Measurements from ENCODE around the gene INSM2. TPM values are rescaled to one million over a fixed set of nuclear protein-coding genes. Genes with fewer than 3 reads are reported as not detected.

Gene INSM2
- total and polyA plus RNA-seq, 9 donors, result not detected

DNA sequence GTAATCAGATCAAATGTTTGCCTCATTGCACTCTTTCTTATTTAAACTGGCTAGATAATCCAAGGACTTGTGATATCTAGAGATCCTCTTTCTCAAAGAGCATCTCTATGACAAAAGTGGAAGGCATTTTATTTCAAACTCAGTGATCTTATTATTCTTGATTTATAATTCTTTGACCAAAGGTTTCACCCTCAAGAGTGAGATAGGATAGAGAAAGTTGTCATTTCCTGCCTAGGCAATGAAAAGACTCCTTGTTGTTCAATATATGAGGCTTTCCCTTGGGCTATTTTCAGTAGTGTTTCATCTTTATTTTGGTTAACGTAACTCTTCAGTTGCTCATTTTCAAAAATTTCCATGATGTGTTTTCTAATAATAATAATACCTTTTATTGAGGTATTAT is 18.0 kb upstream of the INSM2 start:
- DNase-seq, result no peak
- H3K9me3 ChIP-seq (replicated peaks; ENCODE audit: control insufficient read depth, low read depth, low read length), result no peaks in the 10 kb centered on the region
- H3K4me1 ChIP-seq (ENCODE audit: control insufficient read depth, insufficient read depth, low read length), result no peaks in the 10 kb centered on the region
- WGBS (ENCODE audit: insufficient coverage), result no CpG with 5 or more reads among the region's 1 CpG
- H3K27me3 ChIP-seq (ENCODE audit: control insufficient read depth, insufficient read depth, low read length), result no peaks in the 10 kb centered on the region
- H3K4me3 ChIP-seq (ENCODE audit: low read length), result no peak overlapping the region
- no peaks in the 10 kb centered on the region for H3K36me3 ChIP-seq (ENCODE audit: control insufficient read depth, insufficient read depth, low read length)
- H3K27ac ChIP-seq (ENCODE audit: low read length), result no peak overlapping the region

DNA sequence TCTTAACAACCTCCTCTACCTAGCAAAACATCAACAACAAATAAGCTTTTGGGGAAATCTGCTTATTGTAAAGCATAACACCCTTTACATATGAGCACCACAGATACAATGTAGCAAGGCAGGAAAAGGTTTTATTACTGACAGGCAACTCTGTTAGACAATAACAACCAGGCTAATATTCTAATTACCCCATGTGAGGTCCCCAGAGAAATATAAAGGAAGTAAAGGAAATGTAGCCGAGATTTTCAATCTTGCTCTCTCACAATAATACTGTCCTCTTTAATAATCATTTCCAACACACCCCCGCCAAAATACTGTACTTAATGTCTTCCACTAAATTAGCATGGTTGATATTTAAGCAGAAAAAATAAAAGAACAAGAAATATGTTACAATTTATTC is 14.0 kb upstream of the INSM2 start:
- H3K27ac ChIP-seq (ENCODE audit: low read length), result no peak overlapping the region
- H3K4me1 ChIP-seq (ENCODE audit: control insufficient read depth, insufficient read depth, low read length), result no peaks in the 10 kb centered on the region
- no peaks in the 10 kb centered on the region for H3K36me3 ChIP-seq (ENCODE audit: control insufficient read depth, insufficient read depth, low read length)
- no peak overlapping the region for H3K4me3 ChIP-seq (ENCODE audit: low read length)
- DNase-seq, result no peak
- no peaks in the 10 kb centered on the region for H3K9me3 ChIP-seq (replicated peaks; ENCODE audit: control insufficient read depth, low read depth, low read length)
- WGBS (ENCODE audit: insufficient coverage), result no CpG with 5 or more reads among the region's 2 CpGs
- H3K27me3 ChIP-seq (ENCODE audit: control insufficient read depth, insufficient read depth, low read length), result no peaks in the 10 kb centered on the region

DNA sequence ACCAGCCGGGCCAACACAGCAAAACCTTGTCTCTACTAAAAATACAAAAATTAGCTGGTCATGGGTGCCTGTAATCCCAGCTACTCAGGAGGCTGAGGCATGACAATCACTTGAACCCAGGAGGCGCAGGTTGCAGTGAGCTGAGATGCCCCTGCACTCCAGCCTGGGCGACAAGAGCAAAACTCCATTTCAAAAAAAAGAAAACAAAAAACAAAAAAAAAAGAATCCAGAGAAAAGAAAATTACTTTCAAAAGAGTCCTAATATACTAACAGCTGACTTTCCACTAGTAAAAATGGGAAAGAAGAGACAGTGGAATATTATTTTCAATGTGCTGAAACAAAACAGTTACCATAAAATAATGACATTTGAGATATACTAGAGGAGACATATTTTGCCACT is 8.3 kb upstream of the INSM2 start:
- Histone ChIP-seq H3K27ac (ENCODE audit: low read length) (no peak overlapping the region), H3K4me1 (ENCODE audit: control insufficient read depth, insufficient read depth, low read length) (no peaks in the 10 kb centered on the region), H3K9me3 (replicated peaks; ENCODE audit: control insufficient read depth, low read depth, low read length) (no peaks in the 10 kb centered on the region), H3K27me3 (ENCODE audit: control insufficient read depth, insufficient read depth, low read length) (no peaks in the 10 kb centered on the region), H3K36me3 (ENCODE audit: control insufficient read depth, insufficient read depth, low read length) (no peaks in the 10 kb centered on the region), H3K4me3 (ENCODE audit: low read length) (no peak overlapping the region)
- WGBS (ENCODE audit: insufficient coverage), result 83% methylated on average over 2 of the region's 3 CpGs
- DNase-seq, result no peak

DNA sequence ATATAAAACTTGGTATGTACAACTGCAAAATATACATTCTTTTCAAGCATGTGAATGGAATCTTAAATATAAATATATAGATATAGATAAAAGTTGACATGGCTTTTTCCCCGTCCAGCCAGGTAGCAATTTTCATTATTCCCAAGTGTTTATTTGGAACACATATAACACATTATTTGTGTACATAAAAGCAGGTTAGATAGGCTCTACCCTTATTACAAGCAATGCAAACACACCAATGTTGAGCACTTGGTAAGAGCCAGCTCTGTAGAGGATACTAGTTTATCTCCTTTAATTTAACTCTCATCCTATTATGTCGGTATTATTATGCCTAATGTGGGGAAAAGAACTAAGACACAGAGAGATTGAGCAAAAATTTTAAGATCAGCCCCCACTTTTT is 7.0 kb upstream of the INSM2 start:
- DNase-seq, result no peak
- H3K4me1 ChIP-seq (ENCODE audit: control insufficient read depth, insufficient read depth, low read length), result no peaks in the 10 kb centered on the region
- H3K36me3 ChIP-seq (ENCODE audit: control insufficient read depth, insufficient read depth, low read length), result no peaks in the 10 kb centered on the region
- no peak overlapping the region for H3K27ac ChIP-seq (ENCODE audit: low read length)
- no peaks in the 10 kb centered on the region for H3K9me3 ChIP-seq (replicated peaks; ENCODE audit: control insufficient read depth, low read depth, low read length)
- H3K27me3 ChIP-seq (ENCODE audit: control insufficient read depth, insufficient read depth, low read length), result peaks cover 2% of the 10 kb centered on the region
- no CpG with 5 or more reads among the region's 2 CpGs for WGBS (ENCODE audit: insufficient coverage)
- no peak overlapping the region for H3K4me3 ChIP-seq (ENCODE audit: low read length)

DNA sequence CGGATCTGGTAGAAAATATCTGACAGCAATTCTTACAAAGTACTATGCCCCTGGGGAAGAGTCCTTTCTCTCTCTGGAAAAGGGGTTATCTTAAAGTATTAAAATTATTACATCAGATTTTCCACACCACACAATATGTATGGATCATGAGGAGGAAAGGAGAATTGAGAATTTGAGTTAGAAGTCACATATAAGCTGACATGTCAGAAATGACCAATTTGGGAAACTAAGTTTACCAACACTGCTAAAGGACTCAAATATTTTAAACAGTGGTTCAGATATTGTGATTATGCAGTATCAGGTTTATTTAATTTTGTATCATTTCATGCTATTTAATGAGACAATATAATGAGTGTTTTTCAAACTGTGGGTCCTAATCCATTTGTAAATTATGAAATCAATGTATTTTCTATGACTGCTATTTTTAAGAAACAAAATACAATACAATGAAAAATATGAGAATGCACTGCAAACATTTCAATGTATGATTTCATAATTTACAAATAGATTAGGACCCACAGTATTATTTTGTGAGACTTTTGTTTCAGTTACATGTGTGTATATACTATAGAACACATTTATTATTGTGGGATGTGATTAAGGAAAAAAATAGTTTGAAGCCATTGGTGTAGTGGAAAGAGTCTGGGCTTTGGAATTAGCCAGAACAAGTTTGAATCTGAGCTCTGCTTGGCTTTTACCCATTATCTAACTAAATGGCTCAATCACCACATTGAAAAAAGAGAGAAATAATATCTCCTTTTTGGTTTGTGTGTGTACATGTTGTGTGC is 1.8 kb upstream of the INSM2 start:
- Histone ChIP-seq H3K27ac (ENCODE audit: low read length) (no peak overlapping the region), H3K27me3 (ENCODE audit: control insufficient read depth, insufficient read depth, low read length) (peaks cover 33% of the 10 kb centered on the region), H3K36me3 (ENCODE audit: control insufficient read depth, insufficient read depth, low read length) (no peaks in the 10 kb centered on the region), H3K4me3 (ENCODE audit: low read length) (no peak overlapping the region), H3K9me3 (replicated peaks; ENCODE audit: control insufficient read depth, low read depth, low read length) (no peaks in the 10 kb centered on the region), H3K4me1 (ENCODE audit: control insufficient read depth, insufficient read depth, low read length) (peaks cover 21% of the 10 kb centered on the region)
- WGBS (ENCODE audit: insufficient coverage), result no CpG with 5 or more reads among the region's 1 CpG
- DNase-seq, result no peak

DNA sequence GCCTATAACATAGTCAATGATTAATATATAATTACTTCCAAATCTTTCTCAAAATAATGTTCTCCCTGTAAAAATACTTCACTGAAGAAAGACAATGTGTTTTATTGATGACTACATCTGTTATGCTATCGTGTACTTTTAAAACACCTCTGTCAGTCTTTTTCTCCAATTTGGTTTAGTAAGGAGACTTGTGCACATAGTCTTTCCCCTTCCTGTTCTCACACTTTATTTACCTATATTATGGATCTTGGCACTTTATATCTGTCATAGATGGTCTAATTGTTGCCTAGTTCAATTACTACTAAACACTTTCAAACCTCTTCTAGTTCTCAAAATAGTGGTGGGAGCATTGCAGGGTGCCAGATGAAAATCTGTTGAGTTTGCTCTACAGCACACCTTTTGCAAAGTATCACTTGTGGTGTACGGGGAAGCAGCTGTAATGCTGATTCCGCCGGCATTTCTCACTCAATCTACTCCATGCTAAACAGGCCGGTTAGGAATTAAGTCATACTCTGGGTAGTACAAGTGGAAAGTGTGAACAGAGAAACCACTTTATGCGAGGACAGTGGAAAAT is 1.1 kb upstream of the INSM2 start:
- H3K27ac ChIP-seq (ENCODE audit: low read length), result no peak overlapping the region
- H3K9me3 ChIP-seq (replicated peaks; ENCODE audit: control insufficient read depth, low read depth, low read length), result no peaks in the 10 kb centered on the region
- peak; percentile 5 for DNase-seq
- no peaks in the 10 kb centered on the region for H3K36me3 ChIP-seq (ENCODE audit: control insufficient read depth, insufficient read depth, low read length)
- peak overlapping the region; percentile 41 for H3K4me3 ChIP-seq (ENCODE audit: low read length)
- peaks cover 33% of the 10 kb centered on the region for H3K27me3 ChIP-seq (ENCODE audit: control insufficient read depth, insufficient read depth, low read length)
- WGBS (ENCODE audit: insufficient coverage), result no CpG with 5 or more reads among the region's 6 CpGs
- H3K4me1 ChIP-seq (ENCODE audit: control insufficient read depth, insufficient read depth, low read length), result peaks cover 21% of the 10 kb centered on the region

DNA sequence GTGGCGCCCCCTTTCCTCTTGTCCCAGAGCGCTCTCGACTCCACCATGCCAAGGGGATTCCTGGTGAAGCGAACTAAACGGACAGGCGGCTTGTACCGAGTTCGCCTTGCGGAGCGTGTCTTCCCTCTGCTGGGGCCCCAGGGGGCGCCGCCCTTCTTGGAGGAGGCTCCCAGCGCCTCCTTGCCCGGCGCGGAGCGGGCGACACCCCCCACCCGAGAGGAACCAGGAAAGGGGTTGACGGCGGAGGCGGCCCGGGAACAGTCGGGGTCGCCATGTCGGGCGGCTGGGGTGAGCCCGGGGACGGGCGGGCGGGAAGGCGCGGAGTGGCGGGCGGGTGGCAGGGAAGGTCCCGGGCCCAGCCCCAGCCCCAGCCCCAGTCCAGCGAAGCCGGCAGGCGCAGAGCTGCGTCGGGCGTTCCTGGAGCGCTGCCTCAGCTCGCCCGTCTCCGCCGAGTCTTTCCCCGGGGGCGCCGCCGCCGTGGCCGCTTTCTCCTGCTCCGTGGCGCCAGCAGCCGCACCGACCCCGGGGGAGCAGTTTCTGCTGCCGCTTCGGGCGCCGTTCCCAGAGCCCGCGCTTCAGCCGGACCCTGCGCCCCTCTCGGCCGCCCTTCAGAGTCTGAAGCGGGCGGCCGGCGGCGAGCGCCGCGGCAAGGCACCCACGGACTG is 376 bp downstream of the INSM2 start:
- 2% methylated on average over 75 of the region's 77 CpGs for WGBS (ENCODE audit: insufficient coverage)
- no peaks in the 10 kb centered on the region for H3K36me3 ChIP-seq (ENCODE audit: control insufficient read depth, insufficient read depth, low read length)
- no peaks in the 10 kb centered on the region for H3K9me3 ChIP-seq (replicated peaks; ENCODE audit: control insufficient read depth, low read depth, low read length)
- no peak for DNase-seq
- no peak overlapping the region for H3K27ac ChIP-seq (ENCODE audit: low read length)
- H3K27me3 ChIP-seq (ENCODE audit: control insufficient read depth, insufficient read depth, low read length), result peaks cover 33% of the 10 kb centered on the region
- peaks cover 21% of the 10 kb centered on the region for H3K4me1 ChIP-seq (ENCODE audit: control insufficient read depth, insufficient read depth, low read length)
- peak overlapping the region; percentile 41 for H3K4me3 ChIP-seq (ENCODE audit: low read length)

DNA sequence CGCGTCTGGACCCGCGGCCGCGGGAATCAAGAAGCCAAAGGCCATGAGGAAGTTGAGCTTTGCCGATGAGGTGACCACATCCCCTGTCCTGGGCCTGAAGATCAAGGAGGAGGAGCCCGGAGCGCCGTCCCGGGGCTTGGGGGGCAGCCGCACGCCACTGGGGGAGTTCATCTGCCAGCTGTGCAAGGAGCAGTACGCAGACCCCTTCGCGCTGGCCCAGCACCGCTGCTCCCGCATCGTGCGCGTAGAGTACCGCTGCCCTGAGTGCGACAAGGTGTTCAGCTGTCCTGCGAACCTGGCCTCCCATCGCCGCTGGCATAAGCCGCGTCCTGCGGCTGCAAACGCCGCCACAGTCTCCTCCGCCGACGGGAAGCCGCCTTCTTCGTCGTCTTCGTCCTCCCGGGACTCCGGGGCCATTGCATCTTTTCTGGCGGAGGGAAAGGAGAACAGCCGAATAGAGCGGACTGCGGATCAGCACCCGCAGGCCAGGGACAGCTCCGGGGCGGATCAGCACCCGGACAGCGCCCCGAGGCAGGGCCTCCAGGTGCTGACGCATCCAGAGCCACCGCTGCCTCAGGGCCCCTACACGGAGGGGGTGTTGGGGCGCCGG is 1.0 kb downstream of the INSM2 start:
- peaks cover 33% of the 10 kb centered on the region for H3K27me3 ChIP-seq (ENCODE audit: control insufficient read depth, insufficient read depth, low read length)
- 2% methylated on average over 55 of the region's 55 CpGs for WGBS (ENCODE audit: insufficient coverage)

DNA sequence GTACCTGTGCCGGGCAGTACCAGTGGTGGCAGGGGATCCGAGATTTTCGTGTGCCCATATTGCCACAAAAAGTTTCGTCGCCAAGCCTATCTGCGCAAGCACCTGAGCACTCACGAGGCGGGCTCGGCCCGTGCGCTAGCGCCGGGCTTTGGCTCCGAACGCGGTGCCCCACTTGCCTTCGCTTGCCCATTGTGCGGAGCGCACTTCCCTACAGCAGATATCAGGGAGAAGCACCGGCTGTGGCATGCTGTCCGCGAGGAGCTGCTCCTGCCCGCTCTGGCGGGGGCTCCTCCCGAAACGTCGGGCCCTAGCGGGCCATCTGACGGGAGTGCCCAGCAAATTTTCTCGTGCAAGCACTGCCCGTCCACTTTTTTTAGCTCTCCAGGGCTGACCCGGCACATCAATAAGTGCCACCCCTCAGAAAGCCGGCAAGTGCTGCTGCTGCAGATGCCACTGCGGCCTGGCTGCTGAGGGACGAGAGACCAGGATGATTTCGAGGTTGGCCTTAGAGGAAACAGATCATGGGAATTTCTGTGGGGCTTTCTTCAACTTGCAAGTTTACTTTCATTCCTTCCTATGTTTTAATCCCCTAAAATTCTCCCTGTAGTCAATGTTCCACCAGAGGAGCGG is 1.6 kb downstream of the INSM2 start:
- H3K4me3 ChIP-seq (ENCODE audit: low read length), result no peak overlapping the region
- DNase-seq, result no peak
- H3K27me3 ChIP-seq (ENCODE audit: control insufficient read depth, insufficient read depth, low read length), result peaks cover 33% of the 10 kb centered on the region
- WGBS (ENCODE audit: insufficient coverage), result 1% methylated on average over 32 of the region's 37 CpGs
- H3K36me3 ChIP-seq (ENCODE audit: control insufficient read depth, insufficient read depth, low read length), result no peaks in the 10 kb centered on the region
- H3K4me1 ChIP-seq (ENCODE audit: control insufficient read depth, insufficient read depth, low read length), result peaks cover 21% of the 10 kb centered on the region
- H3K27ac ChIP-seq (ENCODE audit: low read length), result no peak overlapping the region
- H3K9me3 ChIP-seq (replicated peaks; ENCODE audit: control insufficient read depth, low read depth, low read length), result no peaks in the 10 kb centered on the region

More for the DNA sequence above, 1.0 kb downstream of the INSM2 start:
- Histone ChIP-seq H3K9me3 (replicated peaks; ENCODE audit: control insufficient read depth, low read depth, low read length) (no peaks in the 10 kb centered on the region), H3K36me3 (ENCODE audit: control insufficient read depth, insufficient read depth, low read length) (no peaks in the 10 kb centered on the region), H3K27ac (ENCODE audit: low read length) (no peak overlapping the region), H3K4me3 (ENCODE audit: low read length) (no peak overlapping the region), H3K4me1 (ENCODE audit: control insufficient read depth, insufficient read depth, low read length) (peaks cover 21% of the 10 kb centered on the region)
- DNase-seq, result peak; percentile 78

DNA sequence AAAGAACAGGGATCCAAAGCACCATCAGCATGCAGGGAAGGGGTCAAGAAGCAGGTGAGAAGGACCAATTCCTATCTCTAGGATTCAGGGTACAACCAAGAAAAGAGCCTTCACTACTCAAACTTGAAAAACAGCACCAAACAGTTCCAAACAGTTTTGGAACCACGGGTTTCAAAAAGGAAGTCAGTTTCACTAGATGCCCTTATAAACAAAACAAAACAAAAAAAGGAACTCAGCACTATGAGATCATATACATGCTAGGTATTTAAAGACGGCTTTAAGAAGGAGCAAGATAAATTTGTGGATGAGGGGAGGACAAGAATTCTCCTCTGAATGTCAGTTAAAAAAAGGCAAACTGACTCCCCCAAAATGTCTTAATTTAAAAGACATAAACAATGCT is 6.0 kb downstream of the INSM2 start:
- H3K36me3 ChIP-seq (ENCODE audit: control insufficient read depth, insufficient read depth, low read length), result no peaks in the 10 kb centered on the region
- no peak overlapping the region for H3K27ac ChIP-seq (ENCODE audit: low read length)
- H3K27me3 ChIP-seq (ENCODE audit: control insufficient read depth, insufficient read depth, low read length), result peaks cover 9% of the 10 kb centered on the region
- WGBS (ENCODE audit: insufficient coverage), result no CpG with 5 or more reads among the region's 2 CpGs
- no peaks in the 10 kb centered on the region for H3K9me3 ChIP-seq (replicated peaks; ENCODE audit: control insufficient read depth, low read depth, low read length)
- H3K4me3 ChIP-seq (ENCODE audit: low read length), result no peak overlapping the region
- no peak for DNase-seq
- peaks cover 6% of the 10 kb centered on the region for H3K4me1 ChIP-seq (ENCODE audit: control insufficient read depth, insufficient read depth, low read length)
